SK-N-MC (cell line): ENCODE results near the gene RBPJ.

Experiments
- DNase-seq: peaks from one replicate; pipeline ENCODE4 v3.0.0-alpha.2; 2011; ENCODE audit warnings: low read depth, low spot score
- H3K27ac ChIP-seq: fragments of 200-600 bp; sonication (generic); 2 replicates; pipeline ENCODE4 v1.5.1; 2016; ENCODE audit warnings: mixed run types
- H3K36me3 ChIP-seq: fragments of 200-600 bp; sonication (generic); 2 replicates; pipeline ENCODE4 v1.6.1; 2017; ENCODE audit warnings: antibody characterized with exemption, low read length, mixed read lengths; ENCODE audit not compliant: insufficient read depth
- H3K4me3 ChIP-seq: fragments of 200-600 bp; sonication (generic); 2 replicates; pipeline ENCODE4 v1.5.1; 2016
- H3K9ac ChIP-seq: fragments of 200-600 bp; sonication (generic); 2 replicates; pipeline ENCODE4 v1.8.0; 2017; ENCODE audit warnings: mixed run types, mixed read lengths; ENCODE audit not compliant: insufficient read length
- H3K9me3 ChIP-seq: fragments of 200-600 bp; sonication (generic); 2 replicates; pipeline ENCODE4 v1.6.1; 2017; ENCODE audit warnings: low read depth, mild to moderate bottlenecking, antibody characterized with exemption, low read length, moderate library complexity, mixed read lengths
- EZH2 ChIP-seq: fragments of 200-600 bp; sonication (generic); IDR thresholded peaks from one replicate; pipeline ENCODE4 v1.6.1; 2017; ENCODE audit warnings: antibody characterized with exemption
- FOXP2 ChIP-seq: optimal IDR thresholded peaks from 2 replicates; pipeline ENCODE3; 2011; ENCODE audit warnings: mild to moderate bottlenecking, moderate library complexity; ENCODE audit not compliant: insufficient read depth; ENCODE audit errors: extremely low read length, control extremely low read depth
- POLR2AphosphoS5 ChIP-seq: IDR thresholded peaks from 2 replicates; pipeline ENCODE4 v1.6.1; 2012; ENCODE audit warnings: mild to moderate bottlenecking, low read depth, low read length, borderline replicate concordance

RBPJ gene

GRCh38 chr4:26454961-26455360, 134.1 kb downstream of the RBPJ start:
- no peaks in the 10 kb centered on the region for H3K36me3 ChIP-seq
- H3K9ac ChIP-seq, result no peak overlapping the region
- no peak for TF ChIP-seq EZH2
- no peak for DNase-seq
- no peaks in the 10 kb centered on the region for H3K9me3 ChIP-seq
- H3K27ac ChIP-seq, result no peak overlapping the region
- H3K4me3 ChIP-seq, result no peak overlapping the region

- Histone ChIP-seq H3K4me3 (no peak overlapping the region), H3K36me3 (no peaks in the 10 kb centered on the region), H3K27ac (no peak overlapping the region), H3K9me3 (no peaks in the 10 kb centered on the region), H3K9ac (no peak overlapping the region)
- no peak for TF ChIP-seq FOXP2
- TF ChIP-seq EZH2, result no peak
- DNase-seq, result no peak
These were observed 134.8 kb downstream of the RBPJ start for GRCh38 chr4:26455571-26455970.

GRCh38 chr4:26457412-26457811, 136.6 kb downstream of the RBPJ start:
- TF ChIP-seq POLR2AphosphoS5, result no peak
- no peak for TF ChIP-seq EZH2
- no peak for TF ChIP-seq FOXP2
- no peak for DNase-seq
- no peak overlapping the region for H3K9ac ChIP-seq

GRCh38 chr4:26458157-26458561, 137.3 kb downstream of the RBPJ start:
- Histone ChIP-seq H3K4me3 (no peak overlapping the region), H3K36me3 (no peaks in the 10 kb centered on the region), H3K27ac (no peak overlapping the region), H3K9me3 (no peaks in the 10 kb centered on the region), H3K9ac (no peak overlapping the region)
- no peak for DNase-seq
- TF ChIP-seq EZH2, result no peak
- no peak for TF ChIP-seq POLR2AphosphoS5
- no peak for TF ChIP-seq FOXP2

More at GRCh38 chr4:26457412-26457811, 136.6 kb downstream of the RBPJ start:
- no peaks in the 10 kb centered on the region for H3K9me3 ChIP-seq
- H3K27ac ChIP-seq, result no peak overlapping the region
- no peak overlapping the region for H3K4me3 ChIP-seq
- no peaks in the 10 kb centered on the region for H3K36me3 ChIP-seq

GRCh38 chr4:26459054-26459755, 138.4 kb downstream of the RBPJ start:
- no peaks in the 10 kb centered on the region for H3K36me3 ChIP-seq
- DNase-seq, result no peak
- TF ChIP-seq EZH2, result no peak
- TF ChIP-seq POLR2AphosphoS5, result no peak
- no peak for TF ChIP-seq FOXP2
- no peak overlapping the region for H3K9ac ChIP-seq
- H3K27ac ChIP-seq, result no peak overlapping the region
- no peaks in the 10 kb centered on the region for H3K9me3 ChIP-seq
- no peak overlapping the region for H3K4me3 ChIP-seq

- no peaks in the 10 kb centered on the region for H3K9me3 ChIP-seq
These were observed 139.1 kb downstream of the RBPJ start for GRCh38 chr4:26459756-26460530.

GRCh38 chr4:26462874-26463273, 142.1 kb downstream of the RBPJ start:
- Histone ChIP-seq H3K36me3 (no peaks in the 10 kb centered on the region), H3K27ac (no peak overlapping the region), H3K9me3 (no peaks in the 10 kb centered on the region), H3K9ac (no peak overlapping the region), H3K4me3 (no peak overlapping the region)
- no peak for DNase-seq
- TF ChIP-seq POLR2AphosphoS5 (no peak), EZH2 (no peak), FOXP2 (no peak)

More at GRCh38 chr4:26459756-26460530, 139.1 kb downstream of the RBPJ start:
- Histone ChIP-seq H3K36me3 (no peaks in the 10 kb centered on the region), H3K9ac (no peak overlapping the region), H3K4me3 (no peak overlapping the region), H3K27ac (no peak overlapping the region)
- DNase-seq, result no peak
- TF ChIP-seq FOXP2 (no peak), POLR2AphosphoS5 (no peak), EZH2 (no peak)

- Histone ChIP-seq H3K4me3 (no peak overlapping the region), H3K9me3 (no peaks in the 10 kb centered on the region), H3K9ac (no peak overlapping the region), H3K36me3 (no peaks in the 10 kb centered on the region), H3K27ac (no peak overlapping the region)
- TF ChIP-seq FOXP2 (no peak), POLR2AphosphoS5 (no peak), EZH2 (no peak)
- DNase-seq, result no peak
These were observed 142.6 kb downstream of the RBPJ start for GRCh38 chr4:26463386-26463785.

GRCh38 chr4:26464420-26465095, 143.7 kb downstream of the RBPJ start:
- no peaks in the 10 kb centered on the region for H3K9me3 ChIP-seq
- H3K9ac ChIP-seq, result no peak overlapping the region
- no peaks in the 10 kb centered on the region for H3K36me3 ChIP-seq
- DNase-seq, result no peak
- H3K27ac ChIP-seq, result no peak overlapping the region
- no peak for TF ChIP-seq FOXP2
- no peak overlapping the region for H3K4me3 ChIP-seq
